Peyer's patch (tissue), 4 donors: ENCODE measurements around the gene ZNF500.

ENCODE experiments used
- POLR2A ChIP-seq, 2 donors: fragments of 450-650 bp; IDR thresholded peaks; one replicate each; pipeline ENCODE4 v1.5.1; 2017; ENCODE audit warnings: antibody characterized with exemption in 2 of 2, mild to moderate bottlenecking in 2 of 2, moderate library complexity in 2 of 2
- TF ChIP-seq, protein P1 (sequence below), 6 experiments: fragments of 450-650 bp in 4 of 6; fragments of 200-600 bp in 2 of 6; sonication (generic) in 1 of 6; IDR thresholded peaks; one replicate each; pipeline ENCODE4 v1.5.1; 2017 to 2019; ENCODE audit warnings: antibody characterized with exemption in 6 of 6, mild to moderate bottlenecking in 3 of 6, moderate library complexity in 1 of 6

DNA sequence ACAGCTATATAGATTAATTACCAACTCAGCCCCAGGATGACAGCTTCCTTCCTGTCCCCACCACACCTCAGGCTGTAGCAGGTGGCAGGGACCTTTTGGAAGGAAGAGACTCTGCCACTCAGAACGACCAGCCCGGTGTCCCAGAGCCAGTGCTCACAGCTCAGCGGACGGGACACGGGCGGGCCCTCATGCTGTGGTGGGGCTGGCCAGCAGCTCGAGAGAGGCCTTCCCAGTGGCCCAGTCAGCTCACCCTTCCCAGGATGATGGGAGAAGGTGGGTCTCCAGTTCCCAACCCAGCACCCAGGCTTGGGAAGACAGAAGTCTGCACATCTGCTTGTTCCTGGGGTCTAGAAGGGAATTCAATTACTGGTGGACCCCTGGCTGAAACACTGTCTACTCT lies 63.1 kb downstream of the ZNF500 start:
- TF ChIP-seq POLR2A (IDR thresholded peaks at IDR 0.05), result no peak
- TF ChIP-seq, protein P1, sequence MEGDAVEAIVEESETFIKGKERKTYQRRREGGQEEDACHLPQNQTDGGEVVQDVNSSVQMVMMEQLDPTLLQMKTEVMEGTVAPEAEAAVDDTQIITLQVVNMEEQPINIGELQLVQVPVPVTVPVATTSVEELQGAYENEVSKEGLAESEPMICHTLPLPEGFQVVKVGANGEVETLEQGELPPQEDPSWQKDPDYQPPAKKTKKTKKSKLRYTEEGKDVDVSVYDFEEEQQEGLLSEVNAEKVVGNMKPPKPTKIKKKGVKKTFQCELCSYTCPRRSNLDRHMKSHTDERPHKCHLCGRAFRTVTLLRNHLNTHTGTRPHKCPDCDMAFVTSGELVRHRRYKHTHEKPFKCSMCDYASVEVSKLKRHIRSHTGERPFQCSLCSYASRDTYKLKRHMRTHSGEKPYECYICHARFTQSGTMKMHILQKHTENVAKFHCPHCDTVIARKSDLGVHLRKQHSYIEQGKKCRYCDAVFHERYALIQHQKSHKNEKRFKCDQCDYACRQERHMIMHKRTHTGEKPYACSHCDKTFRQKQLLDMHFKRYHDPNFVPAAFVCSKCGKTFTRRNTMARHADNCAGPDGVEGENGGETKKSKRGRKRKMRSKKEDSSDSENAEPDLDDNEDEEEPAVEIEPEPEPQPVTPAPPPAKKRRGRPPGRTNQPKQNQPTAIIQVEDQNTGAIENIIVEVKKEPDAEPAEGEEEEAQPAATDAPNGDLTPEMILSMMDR (IDR thresholded peaks at IDR 0.05), result no peak
